Cardiac septum (tissue), 1 donor: ENCODE data around the gene PTGDS. TPM values are rescaled to one million over a fixed set of nuclear protein-coding genes. Genes with fewer than 3 reads are reported as not detected.

ENCODE experiments used
- DNase-seq: peaks from one replicate; pipeline ENCODE4 v3.0.0-alpha.2; 2020; ENCODE audit warnings: low spot score
- intact Hi-C: fragments of 100-400 bp; cut with DNase I; formaldehyde crosslinking; loops from one replicate; pipeline ENCODE4 v1.14.0; 2022
- total RNA-seq: library from RNA; stranded (reverse); fragmentation: NEBNext Ultra II Directional; extraction: Animal tissue kit (Norgen Biotek cat#: 25700); gene quantifications from one replicate; pipeline ENCODE4 v1.2.1, GENCODE V29; 2021
- donor health status: DM: no; HTN: no; CAD: no.

Gene PTGDS
- total RNA-seq, 1 donor from 2014 or later: 1,323 TPM

DNA sequence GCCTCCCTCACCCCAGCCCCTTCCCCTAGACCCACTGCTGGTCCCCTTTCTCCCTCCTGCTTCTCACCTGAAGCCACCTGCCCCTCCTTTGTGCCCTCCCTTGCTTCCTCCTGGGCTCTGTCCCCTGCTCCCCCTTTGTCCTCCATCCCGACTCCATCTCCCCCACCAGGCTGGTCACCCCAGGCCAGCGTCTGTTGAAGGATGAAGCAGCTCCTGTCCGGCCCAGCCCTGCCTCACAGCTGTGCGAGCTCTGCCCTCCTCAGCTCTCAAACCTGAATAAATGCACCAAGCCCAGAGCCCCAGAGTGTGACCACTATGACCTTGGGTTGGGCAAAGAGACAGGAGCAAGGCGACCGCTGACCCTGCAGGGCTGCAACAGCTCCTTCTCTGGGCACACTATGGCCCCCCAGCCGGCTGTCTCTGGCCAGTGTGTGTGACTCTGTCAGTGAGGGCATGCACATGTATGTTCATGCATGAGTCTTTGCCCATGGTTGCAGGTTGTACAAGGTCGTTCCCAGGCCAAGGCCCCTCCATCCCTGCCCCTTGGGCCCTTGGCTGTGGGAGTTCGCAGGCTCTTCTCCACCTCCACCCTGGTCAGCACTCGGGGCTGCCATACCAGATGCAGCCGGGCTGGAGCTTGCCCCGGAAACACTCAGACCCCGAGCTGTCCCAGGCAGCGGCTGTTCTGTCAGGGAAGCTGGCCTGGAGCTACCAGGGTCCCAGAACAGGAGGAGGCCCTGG, 21.9 kb upstream of the PTGDS start:
- intact Hi-C loops: no loop called here
- DNase-seq: no peak

- intact Hi-C loops: no loop called here
- no peak for DNase-seq
These were observed 21.4 kb upstream of the PTGDS start for GRCh38 chr9:136955943-136956335.

GRCh38 chr9:136956604-136957003, 20.7 kb upstream of the PTGDS start:
- DNase-seq: no peak
- intact Hi-C loops: no loop called here

DNA sequence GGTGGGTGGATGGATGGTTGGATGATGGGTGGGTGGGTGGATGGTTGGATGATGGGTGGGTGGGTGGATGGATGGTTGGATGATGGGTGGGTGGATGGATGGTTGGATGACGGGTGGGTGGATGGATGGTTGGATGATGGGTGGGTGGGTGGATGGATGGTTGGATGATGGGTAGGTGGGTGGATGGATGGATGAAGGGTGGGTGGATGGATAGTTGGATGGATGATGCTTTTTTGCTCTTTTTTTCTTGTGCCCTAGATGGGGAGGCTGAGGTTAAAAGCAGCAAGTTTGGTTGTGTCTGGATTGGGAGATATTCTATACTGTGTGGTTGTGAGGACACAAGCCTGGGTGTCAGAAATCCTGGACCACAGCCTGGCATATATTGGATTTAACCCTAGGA, 19.8 kb upstream of the PTGDS start:
- intact Hi-C loops: no loop called here
- DNase-seq: no peak

DNA sequence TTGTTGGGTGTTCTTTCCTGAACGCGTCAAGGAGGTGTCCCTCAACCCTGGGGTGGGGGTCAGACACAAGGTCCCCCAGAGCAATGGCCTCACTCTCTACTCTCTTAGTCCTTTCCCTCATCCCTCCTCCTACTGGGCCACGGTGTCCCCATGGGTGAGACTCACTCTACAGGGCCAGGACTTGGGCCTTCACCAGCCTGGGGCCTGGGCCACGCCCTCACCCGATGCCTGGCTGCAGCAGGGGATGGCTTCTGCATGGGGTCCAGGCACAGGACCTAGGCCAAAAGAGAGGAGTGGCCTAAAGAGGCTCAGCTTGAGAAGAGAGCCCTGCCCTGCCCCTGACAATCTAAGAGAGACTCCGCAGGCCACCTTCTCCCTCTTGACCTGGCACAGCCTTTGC, 19.4 kb upstream of the PTGDS start:
- no peak for DNase-seq
- intact Hi-C loops: no loop called here

GRCh38 chr9:136958473-136958872, 18.8 kb upstream of the PTGDS start:
- DNase-seq: no peak

GRCh38 chr9:136958898-136959850, 18.1 kb upstream of the PTGDS start:
- DNase-seq: no peak
- intact Hi-C loops: no loop called here

More at GRCh38 chr9:136958473-136958872, 18.8 kb upstream of the PTGDS start:
- intact Hi-C loops: no loop called here

- intact Hi-C loops: no loop called here
- no peak for DNase-seq
These were observed 16.9 kb upstream of the PTGDS start for GRCh38 chr9:136960212-136960937.

DNA sequence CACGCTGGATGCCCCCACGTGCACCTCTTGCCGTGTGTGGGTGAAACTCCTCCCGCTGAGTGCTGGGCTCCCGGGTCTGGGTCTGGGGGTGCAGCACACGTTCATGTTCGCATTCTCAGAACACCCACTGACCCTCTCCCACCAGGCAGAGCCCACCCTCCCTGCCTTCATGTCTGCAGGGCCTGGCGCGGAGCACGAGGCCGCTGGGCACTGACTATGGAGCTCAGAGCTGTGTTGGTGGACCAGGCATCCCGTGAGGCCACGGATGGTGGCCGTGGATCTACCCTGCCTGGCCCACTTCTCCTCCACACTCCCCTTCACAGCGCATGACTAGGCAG, 16.4 kb upstream of the PTGDS start:
- DNase-seq: no peak
- intact Hi-C loops: no loop called here

DNA sequence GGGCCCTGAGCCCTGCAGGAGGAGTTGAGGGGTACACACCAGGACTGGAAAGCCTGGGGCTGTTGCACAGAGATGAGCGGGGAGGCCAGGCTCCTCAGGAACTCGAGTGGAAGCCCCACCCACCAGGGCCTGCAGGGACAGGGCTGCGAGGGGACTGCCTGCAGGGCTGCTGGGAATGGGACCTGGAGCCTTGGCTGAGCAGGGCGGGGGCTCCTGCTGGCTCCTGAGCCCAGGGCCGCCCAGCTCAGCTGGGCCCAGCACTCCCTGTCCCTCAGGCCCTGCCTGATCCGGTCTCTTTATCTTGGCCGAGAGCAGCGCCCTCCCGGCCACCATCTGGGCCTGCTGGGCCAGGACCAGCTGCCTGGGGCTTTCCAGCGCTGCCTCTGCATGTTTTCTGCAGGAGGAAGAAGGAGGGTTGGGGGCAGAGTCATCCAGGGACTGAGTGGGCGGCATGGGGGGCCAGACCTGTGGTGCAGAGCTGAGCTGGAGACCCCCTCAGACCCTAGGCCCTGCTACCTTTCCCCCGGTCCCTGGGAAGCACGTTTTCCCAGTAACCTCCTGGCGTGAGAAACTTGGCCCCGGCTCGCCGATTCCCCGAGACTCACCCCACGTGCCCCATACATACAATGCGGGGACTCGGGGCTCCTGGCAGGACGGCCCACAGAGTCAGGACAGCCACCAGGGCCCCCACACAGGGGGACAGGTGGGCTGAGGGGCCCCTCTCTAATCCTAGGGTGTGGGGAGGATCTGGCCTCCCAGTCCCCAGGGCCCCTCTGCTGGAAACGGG, 15.8 kb upstream of the PTGDS start:
- intact Hi-C loops: no loop called here
- no peak for DNase-seq

- intact Hi-C loops: no loop called here
- DNase-seq: no peak
These were observed 15.1 kb upstream of the PTGDS start for GRCh38 chr9:136962163-136962562.

DNA sequence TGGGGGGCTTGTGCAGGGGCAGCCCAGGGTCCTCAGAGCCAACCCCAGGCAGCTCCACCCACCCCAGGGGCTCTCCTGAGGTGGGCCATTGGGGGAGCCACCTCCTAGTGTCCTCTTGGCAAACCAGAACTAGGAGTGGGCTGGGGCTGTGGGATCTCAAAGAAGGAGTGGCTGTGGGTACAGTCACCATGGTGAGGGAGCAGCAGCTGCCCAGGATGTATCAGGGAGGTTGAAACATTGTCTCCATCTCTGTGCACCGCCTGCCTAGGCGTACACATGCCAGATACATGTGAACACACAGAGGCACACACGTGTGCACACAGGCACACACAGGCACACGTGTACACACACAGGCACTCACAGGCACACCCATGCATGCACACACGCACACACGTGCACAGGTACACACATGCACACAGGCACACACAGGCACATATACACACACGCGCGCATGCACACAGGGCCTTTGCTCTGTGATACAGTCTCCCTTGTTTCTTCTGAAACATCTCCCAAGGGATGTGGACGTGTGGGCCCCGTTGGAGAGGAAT, 14.5 kb upstream of the PTGDS start:
- DNase-seq: no peak
- intact Hi-C loops: no loop called here

DNA sequence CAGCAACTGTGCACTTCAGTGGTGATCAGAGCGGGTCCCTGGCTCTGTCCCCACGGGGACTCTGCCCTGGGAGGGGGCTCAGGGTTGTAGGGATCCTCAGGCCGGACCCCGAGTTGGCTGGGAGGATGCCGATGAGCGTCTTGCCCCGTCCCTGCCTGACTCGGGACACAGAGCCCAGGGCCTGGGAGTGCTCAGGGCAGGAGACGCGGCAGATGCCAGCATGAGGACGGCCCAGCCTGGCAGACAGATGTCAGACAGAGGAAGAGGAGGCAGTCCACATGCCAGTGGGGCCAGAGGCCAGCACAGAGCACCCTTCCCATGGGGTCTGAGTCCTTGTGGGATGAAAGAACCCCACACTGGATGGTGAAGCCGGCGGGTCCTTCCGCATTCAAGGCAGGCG, 14.0 kb upstream of the PTGDS start:
- no peak for DNase-seq
- intact Hi-C loops: no loop called here

DNA sequence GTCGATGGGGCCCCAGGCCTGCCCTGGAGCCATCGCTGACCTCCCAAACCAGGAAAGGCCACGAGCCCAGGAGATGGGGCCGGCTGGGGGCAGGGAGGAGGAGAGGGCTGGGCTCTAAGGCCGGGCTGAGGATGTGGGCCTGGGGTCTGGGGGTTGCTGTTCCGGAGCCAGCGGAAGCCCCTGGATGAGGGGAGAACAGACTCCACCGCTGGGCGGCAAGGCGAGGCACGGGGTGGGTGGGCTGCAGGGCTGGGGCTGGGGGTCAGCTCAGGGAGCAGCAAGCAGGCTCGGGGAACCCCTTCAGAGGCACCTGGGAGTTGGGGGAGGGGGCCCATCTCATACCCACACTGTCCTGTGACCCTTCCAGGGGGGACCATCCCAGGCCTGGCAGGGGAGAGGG, 13.6 kb upstream of the PTGDS start:
- no peak for DNase-seq
- intact Hi-C loops: no loop called here

- intact Hi-C loops: no loop called here
- DNase-seq: no peak
These were observed 13.1 kb upstream of the PTGDS start for GRCh38 chr9:136964171-136964689.

DNA sequence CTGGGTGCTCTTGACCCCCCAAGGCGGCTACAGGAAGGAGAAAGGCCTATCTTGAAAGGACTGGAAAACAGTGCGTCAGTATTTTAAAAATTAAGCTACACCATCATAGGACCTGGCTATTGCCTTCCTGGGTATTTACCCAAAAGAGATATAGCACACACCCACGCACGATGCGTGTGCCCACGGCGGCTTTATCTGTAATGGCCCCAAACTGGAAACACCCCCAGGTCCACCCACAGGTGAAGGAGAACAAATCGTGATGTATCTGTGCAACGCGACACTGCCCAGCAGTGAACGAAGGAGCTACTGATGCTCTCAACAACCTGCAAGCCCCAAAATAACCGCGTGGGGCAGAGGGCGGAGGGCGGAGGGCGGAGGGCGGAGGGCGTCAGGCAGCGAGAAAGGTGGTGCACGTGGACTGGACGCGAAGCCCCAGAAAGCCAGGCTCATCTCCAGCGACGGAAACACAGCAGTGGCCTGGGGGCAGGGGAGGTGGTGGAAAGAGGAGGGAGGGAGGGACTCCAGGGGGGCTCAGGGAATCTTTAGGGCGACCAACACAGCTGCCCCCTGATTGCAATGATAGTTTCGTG, 12.4 kb upstream of the PTGDS start:
- no peak for DNase-seq
- intact Hi-C loops: no loop called here

- intact Hi-C loops: no loop called here
- DNase-seq: no peak
These were observed 11.4 kb upstream of the PTGDS start for GRCh38 chr9:136965771-136966484.
